HG03135 (cell line): Measurements from ENCODE around the gene PDE8A.
"Not testable (repeated sequence)": the region's sequence is repeated elsewhere in the genome, so short reads cannot be mapped to it uniquely, and the experiment has no call there.

Experiments
- ATAC-seq: cut with Tn5 transposase; IDR thresholded peaks from one replicate; pipeline ENCODE4 v1.9.1; 2021; ENCODE audit warnings: mild to moderate bottlenecking, moderate library complexity; ENCODE audit not compliant: unreplicated experiment

The PDE8A gene

DNA sequence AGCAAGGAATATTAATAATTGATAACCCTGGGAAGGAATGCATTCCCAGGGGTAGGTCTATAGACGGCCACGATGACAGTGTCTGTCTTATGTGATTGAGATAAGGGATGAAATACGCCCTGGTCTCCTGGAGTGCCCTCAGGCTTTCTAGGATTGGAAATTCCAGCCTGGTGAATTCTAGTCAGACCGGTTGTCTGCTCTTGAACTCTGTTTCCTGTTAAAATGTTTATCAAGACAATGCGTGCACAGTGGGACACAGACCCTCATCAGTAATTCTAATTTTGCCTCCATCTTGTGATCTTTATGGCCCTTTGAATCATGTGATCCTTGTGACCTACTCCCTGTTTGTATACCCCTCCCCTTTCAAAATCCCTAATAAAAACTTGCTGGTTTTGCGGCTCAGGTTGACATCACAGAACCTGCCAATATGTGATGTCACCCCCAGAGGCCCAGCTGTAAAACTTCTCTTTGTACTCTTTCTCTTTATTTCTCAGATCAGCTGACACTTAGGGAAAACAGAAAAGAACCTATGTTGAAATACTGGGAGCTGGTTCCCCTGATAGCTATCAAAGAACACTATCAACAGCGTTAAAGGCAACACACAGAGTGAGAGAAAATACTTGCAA is 183.3 kb downstream of the PDE8A start:
- ATAC-seq: no peak

DNA sequence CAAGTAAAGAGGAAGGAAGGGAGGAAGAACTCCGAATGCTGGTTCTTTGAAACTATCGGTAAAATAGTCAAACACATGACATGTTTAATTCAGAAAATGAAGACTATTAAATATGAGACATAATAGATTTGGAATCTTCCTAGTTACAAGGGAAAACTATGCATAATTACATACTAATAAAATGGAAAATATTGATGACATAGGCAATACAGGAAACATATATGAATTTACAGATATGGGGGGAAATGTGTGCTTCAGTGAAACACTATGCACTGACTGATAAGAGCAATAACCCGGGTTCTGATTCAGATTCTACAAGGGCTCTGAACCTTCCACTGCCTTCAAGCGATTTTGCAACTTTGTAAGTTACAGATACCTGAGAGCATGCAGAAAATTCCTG is 185.9 kb downstream of the PDE8A start:
- ATAC-seq: no peak

DNA sequence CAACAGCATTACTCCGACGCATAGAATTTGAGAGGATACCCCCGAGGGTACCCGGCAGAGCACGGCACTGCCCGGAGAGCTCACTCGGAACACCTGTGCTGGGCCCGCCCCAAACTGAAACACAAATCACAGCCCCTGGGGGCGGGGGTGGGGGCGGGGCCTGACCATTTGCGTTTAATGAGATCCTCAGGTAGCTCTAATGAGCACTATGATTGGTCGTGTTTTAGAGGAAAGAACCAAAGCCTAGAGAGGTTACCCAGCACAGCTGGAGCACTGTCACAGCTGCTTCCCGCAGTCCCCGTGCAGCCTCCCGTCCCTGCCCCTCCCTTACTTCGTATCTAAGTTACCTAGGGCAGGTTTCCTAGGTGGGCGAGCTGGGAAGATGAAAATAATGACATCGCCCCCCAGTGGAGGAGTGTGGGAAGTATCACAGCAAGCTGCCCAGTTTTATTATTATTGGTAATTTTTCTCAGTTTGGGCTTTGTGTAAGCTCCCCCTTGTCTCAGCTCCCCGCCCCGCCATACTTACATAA is 187.1 kb downstream of the PDE8A start:
- ATAC-seq: no peak

DNA sequence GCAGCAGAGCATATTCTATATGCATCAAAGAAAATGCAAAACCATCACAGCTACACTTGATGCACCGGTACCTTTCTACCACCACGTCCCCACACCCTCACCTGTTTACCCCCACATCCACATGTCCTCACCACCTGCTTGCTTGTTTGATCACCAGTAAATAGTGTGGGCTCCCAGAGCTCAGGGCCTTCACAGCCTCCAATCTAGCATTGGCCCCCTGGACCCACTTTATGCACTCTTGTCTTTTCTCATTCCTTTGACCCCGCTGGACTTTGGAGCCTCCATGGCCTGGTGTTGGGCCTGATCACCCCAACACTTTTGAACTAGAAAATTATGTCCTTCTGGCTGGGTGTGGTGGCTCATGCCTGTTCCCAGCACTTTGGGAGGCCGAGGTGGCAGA is 190.1 kb downstream of the PDE8A start:
- no peak for ATAC-seq

DNA sequence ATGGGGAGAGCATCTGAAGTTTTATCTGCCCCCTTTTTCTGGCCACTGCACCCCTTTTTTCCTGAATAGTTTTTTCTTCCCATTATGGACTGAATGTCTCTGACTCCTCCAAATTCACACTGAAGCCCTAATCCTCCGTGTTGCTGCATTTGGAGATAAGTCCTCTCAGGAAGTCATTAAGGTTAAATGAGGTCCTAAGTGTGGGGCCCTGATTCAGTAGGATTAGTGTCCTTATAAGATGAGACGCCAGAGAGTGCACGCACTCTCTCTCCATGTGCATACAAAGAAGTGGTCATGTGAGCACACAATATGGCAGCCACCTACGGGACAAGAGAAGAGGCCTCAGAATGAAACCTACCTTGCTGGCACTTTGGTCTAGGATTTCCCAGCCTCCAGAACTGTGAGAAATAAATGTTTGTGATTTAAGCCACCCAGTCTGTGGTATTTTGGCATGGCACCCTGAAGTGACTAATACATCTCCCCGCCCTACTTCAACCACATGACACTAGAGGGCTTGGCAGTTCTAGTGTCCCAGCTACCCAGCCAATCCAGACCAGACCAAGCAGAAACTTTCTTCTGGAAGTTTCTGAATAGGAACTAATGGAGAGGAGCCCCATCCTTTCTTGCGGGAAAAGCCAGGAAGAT is 191.3 kb downstream of the PDE8A start:
- no peak for ATAC-seq

DNA sequence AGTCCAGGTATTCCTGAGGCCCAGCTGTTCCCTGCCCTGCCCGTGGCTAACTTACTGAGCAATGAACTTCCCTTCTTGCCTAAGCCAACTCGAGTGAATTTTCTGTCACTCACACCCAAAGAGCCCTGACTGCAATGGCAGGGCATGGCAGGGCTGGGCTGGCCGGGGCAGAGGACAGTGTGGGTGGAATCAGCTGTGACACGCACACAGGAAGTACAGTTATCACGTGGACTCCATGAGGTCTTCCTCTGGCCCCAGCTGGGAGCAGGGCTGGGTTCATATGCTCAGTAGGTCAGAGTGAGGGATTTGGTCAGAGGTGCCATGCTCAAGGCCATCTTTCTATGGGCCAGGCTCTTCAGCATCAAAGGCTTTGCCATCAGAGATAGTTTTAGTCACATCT is 192.0 kb downstream of the PDE8A start:
- ATAC-seq: not testable (repeated sequence)

DNA sequence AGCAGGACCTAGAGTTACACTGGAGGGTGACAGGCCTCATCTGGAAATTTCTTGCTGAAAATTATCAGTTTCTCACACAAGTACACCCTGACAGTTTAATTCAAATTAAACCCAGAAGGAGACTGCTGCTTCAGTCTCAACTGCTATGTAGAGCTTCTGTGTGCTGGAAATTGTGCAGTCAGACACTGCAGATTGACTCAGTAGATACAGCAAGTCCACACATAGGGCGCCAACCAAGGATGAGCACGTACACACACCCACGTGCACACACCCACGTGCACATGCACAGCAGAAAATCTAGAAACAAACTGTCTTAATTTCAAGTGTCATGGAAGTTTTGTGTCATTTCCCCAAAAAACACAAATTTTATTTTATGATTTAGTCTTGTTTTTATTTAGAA is 192.9 kb downstream of the PDE8A start:
- ATAC-seq: no peak

DNA sequence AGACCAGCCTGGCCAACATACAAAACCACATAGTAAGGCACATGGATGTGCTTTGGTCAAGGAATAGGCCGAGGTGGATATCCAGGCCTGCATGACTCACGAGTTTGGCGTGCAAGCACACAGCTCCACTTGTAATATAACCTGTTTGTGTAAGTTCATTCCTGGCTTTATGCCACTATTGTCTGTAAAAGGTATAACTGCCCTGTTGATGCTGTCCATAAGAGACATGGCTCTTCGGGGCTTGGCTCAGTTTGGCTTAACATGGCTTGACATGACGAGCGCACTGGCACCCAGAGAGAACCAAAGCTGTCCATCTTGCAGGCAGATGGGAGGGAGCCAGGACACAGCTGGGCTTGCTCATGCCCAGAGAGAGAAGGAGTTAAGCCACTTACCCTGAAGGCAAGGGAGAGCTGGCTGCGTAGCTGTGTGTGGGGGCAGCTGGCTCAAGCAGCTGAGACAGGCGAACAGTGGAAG is 195.4 kb downstream of the PDE8A start:
- not testable (repeated sequence) for ATAC-seq

DNA sequence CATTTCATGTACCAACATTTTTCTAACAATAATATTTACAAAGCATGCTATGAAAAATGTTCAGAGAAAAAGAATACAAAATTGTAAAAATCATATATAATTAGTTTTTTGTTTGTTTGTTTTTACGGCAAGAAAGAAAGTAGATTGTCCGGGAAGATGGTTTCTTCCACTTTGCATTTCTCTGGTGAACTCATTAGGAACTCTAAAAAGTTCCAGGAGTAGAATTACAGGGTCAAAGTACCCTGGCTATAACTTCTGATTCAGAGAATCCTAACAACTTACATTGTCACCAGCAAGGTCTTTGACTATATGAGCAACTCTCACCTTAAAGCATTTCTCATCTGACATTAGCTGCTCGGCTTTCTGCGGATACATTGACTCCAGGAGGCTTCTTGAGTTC is 196.7 kb downstream of the PDE8A start:
- no peak for ATAC-seq

DNA sequence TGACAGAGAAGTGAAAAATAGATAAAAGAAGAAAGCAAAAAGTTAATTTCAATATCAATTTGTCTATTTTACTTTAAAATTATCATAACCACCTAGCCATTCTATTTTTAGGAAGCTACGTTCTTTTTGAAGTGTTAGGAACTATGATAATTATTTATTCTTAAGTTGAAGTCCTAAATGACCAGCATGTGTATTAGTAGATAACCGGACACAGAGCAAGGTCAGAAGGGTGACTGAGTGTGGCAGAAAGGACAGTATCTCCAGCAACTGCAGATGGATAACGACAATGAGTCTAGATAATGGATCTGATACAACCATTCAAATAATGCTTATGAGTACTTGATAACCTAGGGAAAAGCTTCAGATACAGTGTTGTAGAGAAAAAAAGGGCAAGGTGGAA is 198.0 kb downstream of the PDE8A start:
- no peak for ATAC-seq

DNA sequence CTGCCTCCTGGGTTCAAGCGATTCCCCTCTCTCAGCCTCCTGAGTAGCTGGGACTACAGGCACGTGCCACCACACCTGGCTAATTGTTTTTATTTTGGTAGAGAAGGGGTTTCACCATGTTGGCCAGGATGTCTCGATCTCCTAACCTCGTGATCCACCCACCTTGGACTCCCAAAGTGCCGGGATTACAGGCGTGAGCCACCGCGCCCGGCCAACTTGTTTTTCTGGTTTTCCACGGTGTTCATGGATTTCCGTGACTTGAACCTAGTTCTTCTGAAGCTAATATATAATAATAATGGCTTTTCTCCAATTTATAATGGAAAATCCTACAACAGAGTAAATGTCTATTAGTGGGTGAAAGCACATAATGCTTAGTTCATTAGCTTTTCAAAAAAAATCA is 203.7 kb downstream of the PDE8A start:
- not testable (repeated sequence) for ATAC-seq

DNA sequence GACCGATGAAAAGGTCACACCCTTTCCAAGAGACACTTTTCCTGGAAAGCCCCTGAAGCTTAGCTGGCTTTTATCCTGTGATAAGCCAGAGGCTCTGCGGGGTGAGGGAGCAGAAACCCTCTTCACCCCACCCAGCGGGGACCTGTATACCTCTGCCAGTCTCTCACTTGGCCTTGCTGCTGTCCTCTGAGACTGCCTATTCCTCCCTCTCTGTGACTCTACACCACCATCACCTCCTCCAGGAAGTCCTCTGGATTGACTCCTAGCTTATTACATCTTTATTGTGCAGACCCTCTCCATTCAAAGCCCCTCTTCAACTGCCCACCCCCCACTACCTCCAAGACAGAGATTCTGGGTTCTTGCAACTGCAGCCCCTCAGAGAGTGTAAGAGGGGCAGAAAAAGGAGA is 206.5 kb downstream of the PDE8A start:
- ATAC-seq: not testable (repeated sequence)
